Measurements from ENCODE around the gene PLEKHJ1.

PLEKHJ1 gene

DNA sequence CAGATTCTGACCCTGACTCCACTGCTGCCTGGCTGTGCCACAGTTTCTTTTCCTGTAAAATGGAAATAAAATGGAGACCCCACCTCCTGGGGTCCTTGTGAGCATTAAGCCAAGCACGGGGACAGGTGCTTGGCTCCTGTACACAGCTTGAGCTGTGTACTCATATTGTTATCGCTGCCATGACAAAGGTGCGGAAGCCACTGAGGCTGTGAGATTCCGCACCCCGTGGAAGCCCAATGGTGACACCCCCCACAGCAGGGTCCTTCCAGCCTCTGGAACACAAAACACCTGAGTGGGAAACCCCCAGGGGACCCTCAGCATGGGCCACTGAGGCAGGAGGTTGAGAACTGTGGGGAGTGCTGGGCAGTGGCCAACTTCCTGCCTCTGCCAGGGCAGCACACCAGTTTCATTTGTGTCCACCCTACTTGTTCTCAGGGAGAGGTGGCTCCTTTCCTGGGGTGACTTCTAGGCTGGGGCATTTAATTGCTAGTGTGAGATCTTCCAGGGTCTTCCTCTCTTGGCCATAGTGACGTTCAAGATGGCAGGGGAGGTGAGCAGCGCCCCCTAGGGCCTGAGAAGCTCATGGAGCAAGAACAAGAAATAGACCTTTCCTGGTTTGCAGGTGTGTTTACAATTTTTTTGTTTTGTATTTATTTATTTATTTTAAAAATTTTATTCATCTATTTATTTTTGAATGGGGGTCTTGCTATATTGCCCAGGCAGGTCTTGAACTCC is 25.5 kb upstream of the PLEKHJ1 start:
- Histone ChIP-seq H3K4me3 (no peak overlapping the region), H4K20me1 (no peaks in the 10 kb centered on the region), H3K9me3 (replicated peaks in 1 of 11) (no peaks in the 10 kb centered on the region), H3K27ac (0 out of 22 replicates have a peak overlapping the region, but pooled peaks of 1 of the 11 experiments have one; percentile 32), H3K4me2 (peak overlapping the region in 5 of 11 experiments; percentile 3 to 35 (median 7); a peak in 4 of 22 replicates), H3K4me1 (peaks cover 70 to 89% (median 80%) of the 10 kb centered on the region in 10 experiments), H3K9ac (no peak overlapping the region), H3K27me3 (no peaks in the 10 kb centered on the region), H3K36me3 (no peaks in the 10 kb centered on the region)
- TF ChIP-seq Cebpa-rat (IDR thresholded peaks at IDR 0.05) = no peak

DNA sequence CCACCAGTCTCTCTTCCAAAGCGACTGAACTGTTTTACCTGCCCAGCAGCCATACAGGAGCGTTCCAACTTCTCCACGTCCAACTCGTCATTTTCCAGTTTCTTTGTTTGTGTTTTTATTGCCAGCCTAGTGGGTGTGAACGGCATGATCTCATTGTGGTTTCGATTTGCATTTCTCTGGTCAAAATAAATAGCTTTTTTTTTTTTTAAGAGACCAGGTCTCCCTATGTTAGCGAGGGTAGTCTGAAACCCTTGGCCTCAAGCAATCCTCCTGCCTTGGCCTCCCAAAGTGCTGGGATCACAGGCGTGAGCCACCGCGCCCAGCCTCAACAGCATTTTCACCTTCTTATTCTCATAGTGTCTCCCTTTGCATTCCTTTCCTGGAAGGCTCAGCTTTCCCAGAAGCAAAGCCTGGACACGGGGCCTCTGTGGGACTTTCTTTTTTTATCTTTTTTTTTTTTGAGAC is 24.2 kb upstream of the PLEKHJ1 start:
- Histone ChIP-seq H3K9ac (peak overlapping the region in 3 of 11 experiments; percentile 1 to 17 (median 2); a peak in 3 of 22 replicates), H3K27me3 (no peaks in the 10 kb centered on the region), H3K9me3 (replicated peaks in 1 of 11) (no peaks in the 10 kb centered on the region), H3K4me2 (peak overlapping the region; percentile 16 to 59 (median 47); a peak in 21 of 22 replicates), H3K4me3 (no peak overlapping the region), H4K20me1 (no peaks in the 10 kb centered on the region), H3K4me1 (peaks cover 68 to 89% (median 80%) of the 10 kb centered on the region in 10 experiments), H3K27ac (peak overlapping the region in 6 of 11 experiments; percentile 8 to 69 (median 28); a peak in 8 of 22 replicates), H3K36me3 (no peaks in the 10 kb centered on the region)
- TF ChIP-seq Cebpa-rat (IDR thresholded peaks at IDR 0.05) = no peak

DNA sequence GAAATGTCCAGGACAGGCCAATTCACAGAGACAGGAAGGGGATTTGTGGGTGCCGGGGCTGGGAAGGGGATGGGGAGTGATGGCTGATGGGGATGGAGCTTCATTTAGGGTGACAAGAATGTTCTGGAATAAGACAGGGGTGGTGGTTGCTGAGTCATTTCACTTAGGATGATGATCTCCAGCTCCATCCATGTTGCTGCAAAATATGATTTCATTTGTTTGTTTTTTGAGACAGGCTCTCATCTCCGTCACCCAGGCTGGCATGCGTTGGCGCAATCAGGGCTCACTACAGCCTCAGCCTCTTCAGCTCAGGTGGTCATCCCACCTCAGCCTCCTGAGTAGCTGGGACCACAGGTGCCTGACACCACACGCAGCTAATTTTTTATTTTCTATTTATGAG is 23.2 kb upstream of the PLEKHJ1 start:
- Histone ChIP-seq H4K20me1 (peaks cover 0 to 1% (median 0%) of the 10 kb centered on the region in 11 experiments; a peak in 5 of 22 replicates), H3K36me3 (no peaks in the 10 kb centered on the region), H3K27ac (peak overlapping the region in 5 of 11 experiments; percentile 8 to 69 (median 24); a peak in 5 of 22 replicates), H3K27me3 (peaks cover 2 to 6% (median 3%) of the 10 kb centered on the region in 11 experiments; a peak in 21 of 22 replicates), H3K4me3 (no peak overlapping the region), H3K4me1 (peaks cover 60 to 88% (median 80%) of the 10 kb centered on the region in 10 experiments), H3K4me2 (peak overlapping the region in 7 of 11 experiments; percentile 18 to 59 (median 47); a peak in 9 of 22 replicates), H3K9me3 (replicated peaks in 1 of 11) (no peaks in the 10 kb centered on the region), H3K9ac (no peak overlapping the region)
- no peak for TF ChIP-seq Cebpa-rat (IDR thresholded peaks at IDR 0.05)

DNA sequence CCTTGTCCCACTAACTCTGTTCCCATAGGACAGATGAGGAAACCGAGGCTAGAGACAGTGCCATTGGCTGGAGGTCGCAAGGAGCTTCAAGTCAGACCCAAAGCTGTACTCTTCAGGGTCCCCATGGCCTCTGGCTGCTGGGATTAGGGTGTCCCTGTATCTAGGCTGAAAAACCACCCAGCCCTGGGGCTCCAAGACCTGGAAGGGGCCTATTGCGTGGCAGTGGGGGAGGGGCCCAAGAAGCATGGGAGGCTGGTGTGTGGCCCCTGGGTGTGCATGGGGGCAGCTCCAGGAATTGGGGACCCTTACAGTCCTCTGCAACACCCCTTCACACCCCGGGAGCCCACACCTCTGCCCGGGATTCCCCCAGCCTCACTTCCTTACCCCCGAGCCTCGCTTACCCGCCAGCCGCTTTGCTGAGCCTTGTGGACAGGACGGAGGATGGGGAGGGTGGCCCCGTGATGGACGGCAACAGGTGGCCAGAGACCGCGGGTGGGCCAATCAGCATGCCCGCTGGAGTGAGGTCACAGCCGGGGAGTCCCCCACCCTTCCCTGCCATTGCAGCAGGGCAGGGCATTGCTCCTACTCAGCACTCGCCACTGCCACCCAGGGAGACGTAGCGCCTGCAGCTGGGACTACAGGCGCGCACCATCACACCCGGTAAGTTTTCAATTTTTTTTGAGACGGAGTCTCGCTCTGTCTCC is 20.0 kb upstream of the PLEKHJ1 start, which contains the start of gene JSRP1:
TSS of gene JSRP1 (minus strand) at position 436 of the 704 bp plus-strand sequence. CDS start 1,103 bp downstream, outside the sequence.
- Histone ChIP-seq H3K36me3 (peaks cover 0 to 8% (median 0%) of the 10 kb centered on the region in 11 experiments; a peak in 5 of 22 replicates), H3K27me3 (peaks cover 34 to 38% (median 35%) of the 10 kb centered on the region in 11 experiments), H4K20me1 (peaks cover 3 to 33% (median 31%) of the 10 kb centered on the region in 11 experiments; a peak in 21 of 22 replicates), H3K4me2 (peak within 1 kb of the TSS; percentile 20 to 91 (median 73); a peak in 21 of 22 replicates), H3K4me1 (peaks cover 68 to 100% (median 89%) of the 10 kb centered on the region in 10 experiments), H3K4me3 (no peak within 1 kb of the TSS), H3K9ac (peak within 1 kb of the TSS in 4 of 11 experiments; percentile 49 to 66 (median 54); a peak in 7 of 22 replicates), H3K9me3 (replicated peaks in 1 of 11) (peaks cover 0 to 8% (median 4%) of the 10 kb centered on the region in 11 experiments; a peak in 7 of 22 replicates), H3K27ac (peak within 1 kb of the TSS in 4 of 11 experiments; percentile 67 to 72 (median 69); a peak in 7 of 22 replicates)
- no peak for TF ChIP-seq Cebpa-rat (IDR thresholded peaks at IDR 0.05)

DNA sequence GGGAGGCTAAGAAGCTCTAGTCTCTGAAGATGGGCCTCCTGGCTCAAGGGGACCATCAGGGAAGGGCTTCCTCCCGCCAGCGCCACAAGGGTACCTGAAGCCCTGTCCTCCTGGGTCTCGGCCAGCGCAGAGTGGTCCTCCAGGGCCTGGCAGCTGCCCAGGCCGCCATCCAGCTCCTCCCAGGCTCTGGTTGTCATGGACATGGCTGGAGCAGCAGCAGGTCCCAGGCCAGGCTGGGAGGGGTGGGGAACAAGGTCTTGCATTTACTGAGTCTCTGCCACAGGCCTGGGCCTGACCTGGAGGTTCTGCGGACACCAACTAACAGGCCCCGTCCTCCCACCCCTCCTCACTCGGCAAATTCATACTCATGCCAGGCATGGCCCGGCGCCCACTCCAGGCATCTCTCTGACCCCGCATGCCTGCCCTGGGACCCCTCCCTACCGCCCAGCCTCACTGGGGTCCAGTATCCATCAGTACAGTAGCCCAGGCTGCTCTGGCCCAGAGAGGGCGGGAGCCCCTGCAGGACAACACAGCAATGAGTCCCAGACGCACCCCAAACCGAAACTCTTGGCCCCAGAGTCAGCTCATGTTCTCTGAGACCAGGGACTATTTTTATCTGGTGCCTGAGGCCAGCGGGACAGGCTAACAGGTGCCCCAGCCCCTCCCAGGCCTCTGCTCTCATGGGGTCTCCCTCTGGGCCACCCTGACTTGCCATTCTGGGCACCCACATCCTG is 19.1 kb upstream of the PLEKHJ1 start:
- peak overlapping the region in 3 of 11 experiments; percentile 17 to 72 (median 24); a peak in 3 of 22 replicates for H3K27ac ChIP-seq
- H3K36me3 ChIP-seq = peaks cover 0 to 16% (median 0%) of the 10 kb centered on the region in 11 experiments; a peak in 5 of 22 replicates
- H3K4me2 ChIP-seq = peak overlapping the region; percentile 5 to 91 (median 64); a peak in 19 of 22 replicates
- no peak overlapping the region for H3K4me3 ChIP-seq
- TF ChIP-seq Cebpa-rat (IDR thresholded peaks at IDR 0.05) = no peak
- H3K9ac ChIP-seq = peak overlapping the region in 4 of 11 experiments; percentile 18 to 53 (median 46); a peak in 7 of 22 replicates
- H3K9me3 ChIP-seq (replicated peaks in 1 of 11) = peaks cover 0 to 13% (median 7%) of the 10 kb centered on the region in 11 experiments; a peak in 8 of 22 replicates
- H3K27me3 ChIP-seq = peaks cover 42 to 47% (median 44%) of the 10 kb centered on the region in 11 experiments
- peaks cover 3 to 42% (median 40%) of the 10 kb centered on the region in 11 experiments; a peak in 21 of 22 replicates for H4K20me1 ChIP-seq
- peaks cover 62 to 93% (median 86%) of the 10 kb centered on the region in 10 experiments for H3K4me1 ChIP-seq

DNA sequence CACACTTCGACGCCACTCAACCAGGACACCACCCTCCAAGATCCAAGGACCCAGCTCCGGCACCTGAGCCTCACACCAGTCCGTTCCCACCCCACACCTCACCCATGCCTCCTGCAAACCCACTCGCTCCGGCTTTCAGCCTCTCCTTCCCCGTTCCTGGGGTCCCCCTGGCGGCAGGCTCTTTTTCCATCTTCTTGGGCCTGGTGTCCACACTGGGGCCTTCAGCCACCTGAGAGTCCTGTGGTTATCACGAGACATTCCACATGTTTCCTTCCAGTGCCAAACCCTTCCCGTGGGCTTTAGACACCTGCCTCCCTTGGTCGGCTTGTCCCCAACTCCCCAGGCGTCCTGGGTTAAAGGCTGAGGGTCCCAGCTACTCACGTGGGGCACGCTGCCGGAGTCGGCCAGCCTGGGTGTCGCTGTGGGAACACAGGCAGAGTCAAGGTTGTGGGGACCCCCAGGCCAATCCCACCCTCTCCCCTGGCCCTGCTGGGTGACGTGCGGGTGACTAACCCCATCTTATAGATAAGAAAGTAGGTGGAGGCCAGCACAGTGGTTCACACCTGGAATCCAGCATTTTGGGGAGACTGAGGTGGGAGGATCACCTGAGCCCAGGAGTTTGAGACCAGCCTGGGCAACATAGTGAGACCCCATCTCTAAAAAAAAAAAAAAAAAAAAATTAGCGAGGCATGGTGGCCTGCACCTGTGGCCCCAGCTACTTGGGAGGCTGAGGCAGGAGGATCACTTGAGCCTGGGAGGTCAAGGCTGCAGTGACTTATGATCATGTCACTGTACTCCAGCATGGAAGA is 18.1 kb upstream of the PLEKHJ1 start:
- Histone ChIP-seq H4K20me1 (peaks cover 11 to 52% (median 50%) of the 10 kb centered on the region in 11 experiments; a peak in 21 of 22 replicates), H3K9me3 (replicated peaks in 1 of 11) (peaks cover 0 to 13% (median 7%) of the 10 kb centered on the region in 11 experiments; a peak in 8 of 22 replicates), H3K36me3 (peaks cover 2 to 25% (median 8%) of the 10 kb centered on the region in 11 experiments; a peak in 17 of 22 replicates), H3K9ac (peak overlapping the region in 2 of 11 experiments; percentile 56 to 57; a peak in 3 of 22 replicates), H3K27ac (no peak overlapping the region), H3K4me2 (peak overlapping the region in 10 of 11 experiments; percentile 71 to 98 (median 84); a peak in 15 of 22 replicates), H3K27me3 (peaks cover 52 to 57% (median 54%) of the 10 kb centered on the region in 11 experiments), H3K4me3 (peak overlapping the region in 2 of 10 experiments; percentile 47 to 52; a peak in 1 of 20 replicates), H3K4me1 (peaks cover 53 to 82% (median 76%) of the 10 kb centered on the region in 10 experiments)
- TF ChIP-seq Cebpa-rat (IDR thresholded peaks at IDR 0.05) = no peak
